Measurements from ENCODE around the gene TAGLN. TPM values are rescaled to one million over a fixed set of nuclear protein-coding genes. Genes with fewer than 3 reads are reported as not detected.

The TAGLN gene
- total RNA-seq, 1 experiment from 2014 or later: 11.0 TPM

- Histone ChIP-seq H3K9me2 (ENCODE audit: insufficient read depth) (no peaks in the 10 kb centered on the region), H2AFZ (no peak overlapping the region), H3F3A (ENCODE audit: insufficient read depth, low read depth) (no peaks in the 10 kb centered on the region), H3K27ac (no peak overlapping the region), H3K9me3 (ENCODE audit: insufficient read depth, low read depth) (no peaks in the 10 kb centered on the region), H3K4me2 (no peak overlapping the region), H3K79me2 (ENCODE audit: low read depth) (no peaks in the 10 kb centered on the region), H3K27me3 (ENCODE audit: insufficient read depth, low read depth) (no peaks in the 10 kb centered on the region), H3K4me3 (no peak overlapping the region), H4K20me1 (ENCODE audit: insufficient read depth) (no peaks in the 10 kb centered on the region), H3K4me1 (replicated peaks; ENCODE audit: insufficient read depth) (no peaks in the 10 kb centered on the region), H3K36me3 (ENCODE audit: low read depth) (0 out of 2 replicates have a peak, but pooled peaks cover 8% of the 10 kb centered on the region)
- ChIA-PET POLR2A (ENCODE audit: unreplicated experiment) (no interaction called here), CTCF (no interaction called here)
- BruUV-seq (replicated peaks): no TSS peak
- TF ChIP-seq CTCF (conservative IDR thresholded peaks at IDR 0.05) (no peak), EZH2 (IDR thresholded peaks at IDR 0.05; ENCODE audit: low read depth) (no peak)
- intact Hi-C loops (cut with micrococcal nuclease; ENCODE audit: unreplicated experiment): no loop called here
- no peak for DNase-seq
These were observed 57.4 kb downstream of the TAGLN start for GRCh38 chr11:117256573-117256972.

Other genes starting within 250 kb of the TAGLN start
- gene SIK3, start 100.9 kb upstream of the TAGLN start, total RNA-seq (2021): 28.6 and 30.2 TPM in 2 replicates
- gene PAFAH1B2, start 55.1 kb upstream of the TAGLN start, total RNA-seq (2021): 83.7 and 91.3 TPM in 2 replicates
- gene SIDT2, start 20.6 kb upstream of the TAGLN start, total RNA-seq (2021): 20.1 and 20.3 TPM in 2 replicates
- gene PCSK7, start 32.7 kb downstream of the TAGLN start, total RNA-seq (2021): 41.6 and 50.4 TPM in 2 replicates
- 27.2 and 28.1 TPM in 2 replicates for gene RNF214, start 33.3 kb downstream of the TAGLN start, total RNA-seq (2021)
- 5.7 and 8.8 TPM in 2 replicates for gene BACE1-AS, start 92.0 kb downstream of the TAGLN start, total RNA-seq (2021)
- gene BACE1, start 116.9 kb downstream of the TAGLN start, total RNA-seq (2021): 9.6 and 10.6 TPM in 2 replicates
- gene CEP164, start 128.5 kb downstream of the TAGLN start, total RNA-seq (2021): 33.0 and 33.9 TPM in 2 replicates